HG02840 (cell line): ENCODE results near the gene NME8.

Experiments used
- ATAC-seq: cut with Tn5 transposase; IDR thresholded peaks from one replicate; pipeline ENCODE4 v1.9.1; 2021; ENCODE audit warnings: mild to moderate bottlenecking, moderate library complexity, moderate number of reproducible peaks; ENCODE audit not compliant: unreplicated experiment, low FRiP score

Gene NME8

GRCh38 chr7:37899712-37900247 is 51.4 kb downstream of the NME8 start:
- no peak for ATAC-seq

DNA sequence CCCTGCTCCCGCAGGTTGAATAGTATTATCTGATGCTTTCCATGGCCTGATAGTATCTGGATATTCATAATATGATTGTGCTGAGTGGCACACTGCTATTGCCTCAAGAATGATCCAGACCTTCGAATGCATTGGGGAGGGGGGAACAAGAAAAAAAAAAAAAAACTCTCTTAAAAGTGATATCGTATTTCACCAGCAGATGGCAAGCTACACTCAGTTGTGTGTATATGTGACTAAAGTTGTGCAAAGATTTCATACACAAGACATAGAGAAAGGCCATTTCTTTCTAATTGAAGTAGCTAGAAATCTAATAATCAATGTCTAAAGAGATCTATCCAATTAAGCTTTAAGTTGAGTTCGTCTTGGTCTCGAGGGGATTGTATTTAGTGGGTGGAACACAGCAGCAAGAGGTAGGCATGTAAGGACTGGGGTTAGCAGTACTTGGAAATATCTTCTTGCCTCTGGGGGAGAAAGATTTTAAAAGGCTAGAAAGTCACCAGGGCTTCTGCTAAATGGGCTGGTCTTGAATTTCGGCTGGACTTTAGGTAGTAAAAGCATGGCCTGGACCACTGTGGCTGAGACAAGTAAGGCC is 52.9 kb downstream of the NME8 start:
- ATAC-seq, result no peak

DNA sequence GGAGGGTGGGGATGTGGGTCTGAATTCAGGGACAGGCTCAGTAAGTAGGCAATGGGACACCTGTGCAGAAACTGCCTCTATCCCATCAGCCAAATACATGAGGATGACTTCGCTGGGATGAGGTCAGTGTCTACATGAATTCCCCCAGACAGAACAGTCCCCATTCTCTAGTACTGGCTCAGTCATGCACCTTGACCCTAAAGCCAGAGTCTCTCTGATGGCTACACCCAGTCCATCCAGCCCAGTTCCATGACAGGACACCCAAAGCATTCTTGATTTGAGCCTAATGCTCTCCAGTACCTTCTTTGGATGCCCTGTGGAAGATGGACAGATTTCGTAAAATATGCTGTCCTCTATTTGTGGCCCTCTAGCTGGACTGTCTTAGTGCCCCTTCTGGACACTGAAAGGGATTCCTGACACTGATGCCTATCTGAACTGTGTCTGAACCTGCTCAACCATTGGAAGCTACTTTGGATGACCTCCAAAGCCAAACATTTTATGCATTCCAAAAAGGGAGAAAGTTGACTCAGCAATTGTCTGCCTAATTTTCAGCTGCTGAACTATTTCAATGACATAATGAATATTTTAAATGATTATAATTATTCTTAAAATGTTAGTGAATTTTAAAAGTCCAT is 53.6 kb downstream of the NME8 start:
- no peak for ATAC-seq

DNA sequence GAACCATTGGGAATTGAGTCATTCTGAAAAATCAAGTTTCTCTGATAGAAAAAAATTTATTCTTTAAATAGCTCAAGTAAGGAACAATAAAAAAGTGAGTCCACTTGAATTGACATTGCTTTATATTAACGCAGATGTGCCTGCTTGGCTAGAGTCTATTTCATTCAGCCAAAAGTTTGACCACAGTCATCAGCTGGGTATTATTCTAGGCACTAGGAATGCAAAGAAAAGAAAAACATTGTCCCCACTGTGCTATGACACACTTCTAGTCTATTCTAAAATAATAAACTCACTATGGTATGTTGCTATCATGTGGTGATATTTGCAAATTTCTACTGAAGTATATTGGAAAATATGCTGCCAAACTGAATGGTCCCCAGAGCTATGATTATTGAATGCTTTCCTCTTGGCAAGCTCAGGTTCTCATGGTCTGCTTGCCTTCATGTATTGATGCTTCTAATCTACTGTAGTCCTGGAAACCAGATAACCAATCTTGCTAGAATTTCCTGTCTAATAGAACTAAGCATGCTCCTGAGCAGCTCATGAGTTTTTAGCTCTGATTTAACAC is 59.9 kb downstream of the NME8 start:
- ATAC-seq, result no peak

GRCh38 chr7:37912756-37913155 is 64.4 kb downstream of the NME8 start:
- ATAC-seq, result no peak

GRCh38 chr7:37915438-37915837 is 67.0 kb downstream of the NME8 start:
- ATAC-seq, result no peak

DNA sequence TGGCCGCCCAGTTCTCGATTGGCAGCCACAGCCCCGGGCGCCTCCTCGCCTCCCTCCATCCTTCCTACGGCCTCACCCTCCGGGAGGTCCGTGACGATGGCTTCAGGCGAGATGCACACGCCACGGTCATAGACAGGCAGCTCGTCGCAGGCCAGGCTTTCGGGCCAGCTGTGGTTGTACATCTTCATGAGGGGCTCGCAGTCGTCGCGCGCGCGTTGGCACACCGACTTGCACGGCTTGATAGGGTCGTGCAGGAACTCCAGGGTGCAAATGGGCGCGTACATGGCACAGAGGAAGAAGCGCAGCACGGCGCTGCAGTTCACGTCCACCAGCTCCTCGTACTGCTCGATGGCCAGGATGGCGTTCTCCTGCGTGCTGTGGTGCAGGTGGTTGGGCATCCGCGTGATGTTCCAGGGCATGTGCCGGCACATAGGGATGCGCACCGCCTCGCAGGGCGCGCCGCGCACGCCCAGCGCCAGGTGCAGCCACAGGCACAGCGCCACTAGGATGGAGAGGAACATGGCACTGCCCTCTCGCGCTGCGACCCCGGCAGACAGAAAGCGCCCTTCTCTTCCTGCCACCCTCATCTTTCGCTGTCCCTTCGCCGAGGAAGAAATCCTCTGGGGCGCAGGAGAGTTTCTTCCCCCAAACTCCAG is 67.7 kb downstream of the NME8 start:
- no peak for ATAC-seq

DNA sequence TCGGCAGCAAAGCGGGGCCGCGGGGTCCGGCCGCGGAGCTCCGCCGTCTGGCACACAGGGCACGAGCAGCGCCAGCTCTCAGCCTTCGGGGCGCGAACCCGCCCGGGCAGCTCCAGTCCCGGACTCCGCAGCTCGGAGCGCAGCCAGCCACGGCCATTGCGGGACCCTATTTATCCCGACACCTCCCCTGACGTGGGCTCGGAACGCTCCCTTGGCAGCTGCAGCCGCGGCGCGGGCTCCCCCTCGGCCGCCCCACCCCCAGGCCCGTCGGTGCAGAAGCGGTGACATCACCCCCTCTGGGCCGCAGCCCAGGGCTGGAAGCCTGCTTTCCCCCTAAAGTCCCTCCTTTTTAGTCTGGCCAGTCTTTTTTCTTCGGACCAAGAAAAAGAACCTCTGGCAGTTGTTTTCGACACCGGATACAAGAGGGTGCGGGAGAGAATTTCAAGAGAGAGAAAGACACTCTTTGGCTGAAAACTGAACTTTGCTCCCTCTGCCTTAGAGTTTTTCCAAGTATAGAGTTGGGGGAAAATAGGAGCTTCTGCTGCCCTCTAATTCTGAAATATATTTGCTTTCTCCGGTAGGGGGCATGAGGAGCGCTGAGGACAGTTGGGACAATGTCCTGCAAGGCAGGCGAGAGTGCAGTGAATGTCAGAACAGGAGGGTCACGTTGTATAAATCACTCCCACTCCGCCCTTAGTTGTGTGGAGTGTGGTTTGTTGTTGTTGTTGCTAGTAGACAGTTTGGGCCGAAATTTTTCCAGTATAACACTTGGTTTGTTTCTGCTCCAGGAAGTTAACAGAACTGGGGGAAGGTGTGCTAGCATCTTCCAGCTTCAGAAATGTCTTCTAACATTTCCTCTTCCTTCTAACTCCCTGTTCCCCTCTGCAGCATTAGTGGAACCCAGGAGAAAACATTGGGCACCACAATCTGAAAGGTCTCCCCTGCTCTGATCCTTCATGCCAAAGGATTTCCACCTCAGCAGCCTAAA is 68.6 kb downstream of the NME8 start, which contains the start of gene SFRP4:
Gene SFRP4 (minus strand): TSS at position 145 of the 988 bp plus-strand sequence. CDS start 280 bp downstream, outside the sequence.
- ATAC-seq, result peak; percentile 43

GRCh38 chr7:37918526-37918925 is 70.1 kb downstream of the NME8 start:
- ATAC-seq, result no peak

- no peak for ATAC-seq
Observed at GRCh38 chr7:37920305-37920848, 72.0 kb downstream of the NME8 start, which contains the start of gene EPDR1. EPDR1 (plus strand) TSS chr7:37920640; CDS start chr7:37920940, 300 bp downstream.

GRCh38 chr7:37920849-37921805 is 72.7 kb downstream of the NME8 start:
- ATAC-seq, result no peak

DNA sequence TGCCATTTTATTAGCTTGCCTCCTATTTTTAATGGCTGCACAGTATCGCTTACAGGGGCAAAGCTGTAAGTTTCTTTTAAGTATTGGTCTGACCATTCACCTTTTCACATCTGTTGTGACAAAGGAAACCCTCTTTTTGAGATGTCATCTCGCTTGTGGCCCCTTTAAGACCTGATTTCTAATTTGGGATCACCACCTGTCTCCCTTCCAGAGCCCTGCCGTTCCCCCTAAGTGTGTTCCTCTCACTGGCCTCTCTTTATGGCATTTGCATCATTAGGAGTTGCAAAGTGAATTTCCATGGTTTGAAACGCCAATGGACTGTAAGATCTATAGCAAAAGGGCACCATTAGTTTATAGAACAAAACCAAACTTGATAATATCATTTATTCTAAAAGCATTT is 73.5 kb downstream of the NME8 start:
- no peak for ATAC-seq

- ATAC-seq, result no peak
Observed at GRCh38 chr7:37923996-37924395, 75.6 kb downstream of the NME8 start.

- no peak for ATAC-seq
Observed at GRCh38 chr7:37924491-37925041, 76.2 kb downstream of the NME8 start.

- no peak for ATAC-seq
Observed at GRCh38 chr7:37925620-37926019, 77.2 kb downstream of the NME8 start.

GRCh38 chr7:37927773-37928444 is 79.5 kb downstream of the NME8 start:
- no peak for ATAC-seq

DNA sequence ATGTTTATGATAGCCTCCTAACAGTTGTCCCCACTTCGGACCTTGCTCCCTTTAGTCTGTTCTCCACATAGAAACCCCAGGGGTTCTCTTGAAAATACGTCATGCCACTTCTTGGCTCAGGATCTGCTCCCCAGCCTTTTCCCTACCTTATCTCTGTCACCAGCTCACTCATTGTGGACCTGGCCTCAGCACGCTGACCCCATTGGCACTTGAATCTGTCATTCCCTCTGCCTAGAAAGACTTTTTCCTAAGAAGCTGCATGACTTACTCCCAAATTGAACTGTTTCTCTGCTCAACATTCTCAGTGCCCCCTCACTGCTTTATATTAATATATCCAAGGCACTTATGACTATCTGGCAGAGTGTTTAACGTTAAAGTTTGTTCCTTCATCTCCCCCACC is 80.5 kb downstream of the NME8 start:
- ATAC-seq, result no peak
